Stimulated activated CD4-positive, alpha-beta T cell treated with anti-CD3 and anti-CD28 coated beads, Interleukin-4, amount 100 ng/mL, for 1 hour (primary cell): Measurements from ENCODE around the gene SIX1.

Experiments used
- DNase-seq: peaks from one replicate; pipeline ENCODE4 v3.0.0-alpha.2; 2020

SIX1 gene

GRCh38 chr14:60648934-60649874 lies at the start of gene SIX1:
TSS of gene SIX1 (minus strand) at chr14:60649477. CDS start at chr14:60649189, 288 bp downstream.
- DNase-seq: no peak

DNA sequence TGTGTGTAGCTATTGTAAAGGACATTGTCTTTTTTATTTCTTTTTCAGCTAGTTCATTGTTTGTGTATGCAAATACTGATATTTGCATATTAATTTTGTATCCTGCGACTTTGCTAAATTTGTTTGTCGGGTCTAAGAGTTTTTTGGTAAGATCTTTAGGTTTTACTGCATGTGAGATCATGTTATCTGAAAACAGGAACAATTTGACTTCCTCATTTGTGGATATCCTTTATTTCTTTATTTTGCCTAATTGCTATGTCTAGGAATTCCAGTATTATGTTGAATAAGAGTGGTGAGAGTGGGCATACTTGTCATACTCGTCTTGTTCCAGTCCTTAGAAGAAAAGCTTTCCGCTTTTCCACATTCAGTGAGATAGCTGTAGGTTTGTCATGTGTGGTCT lies 46.0 kb upstream of the SIX1 start:
- DNase-seq: no peak

DNA sequence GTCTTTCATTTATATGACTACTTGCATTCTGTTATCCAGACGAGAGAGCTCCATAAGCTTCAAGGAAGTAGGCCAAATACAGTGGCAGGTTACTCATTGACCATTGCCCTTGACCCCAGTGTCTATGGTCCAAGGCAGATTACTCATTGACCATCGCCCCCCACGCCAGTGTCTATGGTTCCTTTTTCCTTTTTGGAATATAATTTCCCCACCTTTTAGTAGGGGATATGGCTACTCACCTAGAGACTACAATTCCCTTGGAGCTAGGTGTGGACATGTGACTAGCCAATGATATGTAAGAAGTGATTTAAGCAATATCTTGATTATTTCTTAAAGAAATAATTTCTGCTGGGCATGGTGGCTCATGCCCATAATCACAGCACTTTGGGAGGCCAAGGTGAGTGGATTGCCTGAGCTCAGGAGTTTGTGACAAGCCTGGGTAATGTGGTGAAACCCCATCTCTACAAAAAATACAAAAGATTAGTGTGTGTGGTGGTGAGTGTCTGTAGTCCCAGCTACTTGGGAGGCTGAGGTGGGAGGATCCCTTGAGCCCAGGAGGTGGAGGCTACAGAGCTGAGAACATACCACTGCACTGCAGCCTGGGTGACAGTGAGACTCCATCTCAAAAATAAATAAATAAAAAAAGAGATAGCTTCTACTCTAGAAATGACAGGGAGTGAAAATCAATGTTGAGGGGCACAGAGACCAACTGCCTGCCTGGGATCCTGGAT lies 42.3 kb upstream of the SIX1 start:
- no peak for DNase-seq

DNA sequence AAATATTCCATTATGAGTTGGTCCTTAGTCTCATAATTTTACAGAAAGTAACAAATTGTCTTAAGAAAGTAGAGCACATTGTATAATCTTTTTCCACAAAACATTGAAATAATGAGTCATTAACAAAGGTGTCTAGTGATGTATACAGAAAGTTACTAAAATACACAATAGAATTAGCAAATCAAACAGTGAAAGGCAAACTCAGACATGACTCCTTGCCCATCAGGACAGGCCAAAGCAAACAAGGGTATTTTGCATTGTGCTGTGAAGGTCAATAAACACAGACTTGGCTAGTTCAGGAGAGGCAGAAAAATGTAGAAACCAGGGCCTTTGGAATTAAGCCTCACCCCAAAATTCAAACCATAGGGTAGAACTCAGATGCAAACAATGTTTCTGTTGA lies 37.6 kb upstream of the SIX1 start:
- DNase-seq: no peak

GRCh38 chr14:60684203-60684602 lies 34.9 kb upstream of the SIX1 start:
- DNase-seq: no peak

DNA sequence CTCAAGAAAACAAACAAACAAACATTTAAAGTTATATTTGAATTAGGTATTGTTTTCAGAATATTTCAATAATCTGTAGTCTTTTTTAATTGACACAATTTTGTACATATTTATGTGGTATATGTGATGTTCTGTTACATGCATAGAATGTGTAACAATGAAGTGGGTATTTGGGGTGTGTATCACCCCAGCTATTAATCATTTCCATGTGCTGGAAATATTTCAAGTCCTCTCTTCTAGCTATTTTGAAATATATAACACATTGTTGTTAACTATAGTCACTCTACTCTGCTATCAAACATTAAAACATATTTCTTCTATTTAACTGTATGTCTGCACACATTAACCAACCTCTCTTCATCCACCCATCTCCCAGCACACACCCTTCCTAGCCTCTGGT lies 32.0 kb upstream of the SIX1 start:
- DNase-seq: no peak

DNA sequence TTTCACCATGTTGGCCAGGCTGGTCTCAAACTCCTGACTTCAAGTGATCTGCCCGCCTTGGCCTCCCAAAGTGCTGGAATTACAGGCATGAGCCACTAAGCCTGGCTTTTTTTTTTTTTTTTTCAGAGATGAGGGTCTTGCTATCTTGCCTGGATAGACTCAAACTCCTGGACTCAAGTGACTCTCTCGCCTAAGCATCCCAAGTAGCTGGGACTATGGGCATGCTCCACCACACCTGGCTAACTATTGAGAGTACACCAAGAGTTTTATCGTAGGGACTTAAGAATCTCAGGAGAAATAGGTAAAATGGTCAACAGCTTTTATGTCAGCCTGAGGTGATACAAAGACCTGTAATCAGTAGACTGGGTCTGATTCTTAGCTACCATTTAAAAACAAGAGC lies 31.2 kb upstream of the SIX1 start:
- DNase-seq: no peak

GRCh38 chr14:60679566-60680258 lies 30.4 kb upstream of the SIX1 start:
- no peak for DNase-seq

GRCh38 chr14:60677701-60678100 lies 28.4 kb upstream of the SIX1 start:
- DNase-seq: no peak

- DNase-seq: no peak
Observed at GRCh38 chr14:60670989-60671388, 21.7 kb upstream of the SIX1 start.

DNA sequence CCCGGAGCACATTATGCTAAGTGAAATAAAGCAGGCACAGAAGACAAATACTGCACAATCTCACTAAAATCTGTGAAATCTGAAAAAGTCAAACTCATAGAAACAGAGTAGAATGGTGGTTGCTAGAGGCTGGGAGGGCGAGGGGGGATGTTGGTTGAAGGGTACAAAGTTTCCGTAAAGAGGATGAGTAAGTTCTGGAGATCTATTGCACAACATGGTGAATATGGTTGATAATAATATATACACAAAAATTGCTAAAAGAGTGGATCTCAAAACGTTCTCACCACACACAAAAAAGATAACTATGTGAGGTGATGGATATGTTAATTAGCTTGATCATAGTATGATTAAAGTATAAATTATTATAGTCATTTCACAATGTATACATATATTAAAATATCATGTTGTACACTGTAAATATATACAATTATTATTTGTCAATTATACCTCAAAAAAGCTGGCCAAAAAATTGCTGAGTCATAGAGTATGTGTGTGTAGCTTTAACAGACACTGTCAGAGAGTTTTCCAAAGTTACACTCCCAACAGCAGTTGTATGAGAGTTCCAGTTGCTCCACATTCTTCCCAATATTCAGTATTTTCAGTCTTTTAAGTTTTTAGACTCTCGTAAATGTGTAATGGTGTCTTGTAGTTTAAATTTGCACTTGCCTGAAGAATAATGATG lies 19.3 kb upstream of the SIX1 start:
- no peak for DNase-seq

DNA sequence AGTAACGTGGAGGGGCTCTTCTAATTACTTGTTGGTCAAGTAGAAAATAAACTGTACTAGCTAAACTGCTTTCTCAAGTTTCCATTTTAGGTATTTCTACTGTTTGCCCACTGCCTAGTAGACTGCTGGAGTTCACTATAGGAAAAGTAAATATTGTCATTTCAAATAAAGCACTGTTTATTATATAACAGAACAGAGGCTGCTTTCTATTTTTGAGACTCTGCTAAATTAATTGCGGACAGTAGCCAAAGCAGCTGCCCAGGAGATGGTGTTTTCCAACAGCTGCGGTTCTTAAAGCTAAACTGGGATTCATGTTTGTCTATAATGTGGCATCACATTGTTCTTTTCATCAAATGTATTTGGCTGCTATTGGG lies 15.9 kb upstream of the SIX1 start:
- no peak for DNase-seq

- DNase-seq: no peak
Observed at GRCh38 chr14:60662982-60663381, 13.7 kb upstream of the SIX1 start.

DNA sequence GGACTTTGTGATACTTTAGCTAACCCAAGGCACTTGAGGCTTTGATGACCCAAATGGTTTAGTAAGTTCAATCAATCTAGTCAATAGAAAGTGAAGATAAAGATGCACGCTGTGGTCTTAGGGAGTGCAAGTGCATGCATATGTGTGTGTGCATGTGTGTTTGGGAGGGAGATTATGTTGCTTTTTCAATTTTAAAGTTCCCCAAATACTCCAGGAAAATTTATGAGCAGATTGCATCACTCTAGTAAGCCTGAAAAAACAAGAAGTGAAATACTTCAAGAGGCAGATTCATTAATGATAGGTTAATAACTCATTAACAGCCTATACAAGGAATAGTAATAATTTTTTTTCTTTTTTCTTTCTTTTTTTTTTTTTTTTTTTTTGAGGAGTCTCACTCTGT lies 12.4 kb upstream of the SIX1 start:
- no peak for DNase-seq

- no peak for DNase-seq
Observed at GRCh38 chr14:60658909-60659585, 9.8 kb upstream of the SIX1 start.

DNA sequence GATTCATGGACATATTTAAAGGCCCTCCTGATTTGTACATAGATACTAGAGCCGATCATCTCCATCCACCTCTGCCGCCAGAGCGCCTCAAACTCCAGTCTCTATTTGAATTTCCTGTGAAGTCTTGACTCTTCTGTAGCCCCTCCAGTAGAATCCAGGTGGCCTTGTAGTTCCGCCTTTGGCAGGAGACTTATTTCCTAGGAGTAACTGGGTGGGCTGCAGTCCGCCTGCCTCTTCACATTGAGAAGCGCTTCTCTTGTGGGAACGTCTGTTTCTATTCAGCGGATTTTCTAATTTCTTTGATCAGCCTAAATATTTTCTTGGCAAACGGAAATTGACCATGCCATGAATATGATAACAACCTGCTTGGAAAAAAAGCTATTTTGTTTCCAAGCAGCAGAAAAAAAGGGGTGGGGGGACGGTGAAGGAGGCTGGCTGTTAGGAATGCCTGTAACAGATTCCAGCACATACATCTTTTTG lies 9.0 kb upstream of the SIX1 start:
- no peak for DNase-seq

- no peak for DNase-seq
Observed at GRCh38 chr14:60657456-60658210, 8.4 kb upstream of the SIX1 start.

- no peak for DNase-seq
Observed at GRCh38 chr14:60656686-60657455, 7.6 kb upstream of the SIX1 start.

- no peak for DNase-seq
Observed at GRCh38 chr14:60655898-60656685, 6.8 kb upstream of the SIX1 start.
